GM23338 (cell line): ENCODE data around the gene SYNGR3. TPM values are rescaled to one million over a fixed set of nuclear protein-coding genes. Genes with fewer than 3 reads are reported as not detected.

Experiments
- ATAC-seq: fragments of 200-7000 bp; cut with Tn5 transposase; 3 replicates; pipeline ENCODE4 v1.9.1; 2020
- DNase-seq: peaks from one replicate; pipeline ENCODE4 v3.0.0-alpha.2; 2015; ENCODE audit warnings: low spot score
- H2AFZ ChIP-seq: fragments of 200-600 bp; sonication (generic); 2 replicates; pipeline ENCODE4 v1.8.0; 2016; ENCODE audit warnings: antibody characterized with exemption, mild to moderate bottlenecking, moderate library complexity
- H3F3A ChIP-seq: fragments of 200-600 bp; sonication (generic); replicated peaks from 2 replicates; pipeline ENCODE4 v1.8.0; 2017; ENCODE audit warnings: antibody characterized with exemption, mixed run types, low read depth
- H3K27ac ChIP-seq: fragments of 200-600 bp; sonication (generic); 2 replicates; pipeline ENCODE4 v1.6.1; 2016; ENCODE audit warnings: low read depth
- H3K27me3 ChIP-seq: fragments of 200-600 bp; sonication (generic); 2 replicates; pipeline ENCODE4 v1.8.0; 2016; ENCODE audit warnings: mild to moderate bottlenecking, mixed run types, moderate library complexity; ENCODE audit not compliant: insufficient read depth
- H3K36me3 ChIP-seq: fragments of 200-600 bp; sonication (generic); 2 replicates; pipeline ENCODE4 v1.8.0; 2016; ENCODE audit warnings: mild to moderate bottlenecking; ENCODE audit not compliant: insufficient read depth
- H3K4me1 ChIP-seq: fragments of 200-600 bp; sonication (generic); 2 replicates; pipeline ENCODE4 v1.8.0; 2016; ENCODE audit warnings: mild to moderate bottlenecking, moderate library complexity; ENCODE audit not compliant: insufficient read depth
- H3K4me2 ChIP-seq: fragments of 200-600 bp; sonication (generic); 2 replicates; pipeline ENCODE4 v1.7.1; 2017; ENCODE audit warnings: mixed run types
- H3K4me3 ChIP-seq: fragments of 200-600 bp; sonication (generic); 2 replicates; pipeline ENCODE4 v1.6.1; 2016; ENCODE audit warnings: mixed run types
- H3K79me2 ChIP-seq: fragments of 200-600 bp; sonication (generic); replicated peaks from 2 replicates; pipeline ENCODE4 v1.8.0; 2017; ENCODE audit warnings: mild to moderate bottlenecking; ENCODE audit not compliant: insufficient read depth
- H3K9me2 ChIP-seq: fragments of 200-600 bp; sonication (generic); 2 replicates; pipeline ENCODE4 v1.8.0; 2017; ENCODE audit not compliant: insufficient read depth
- H4K20me1 ChIP-seq: fragments of 200-600 bp; sonication (generic); replicated peaks from 2 replicates; pipeline ENCODE4 v1.8.0; 2017; ENCODE audit warnings: mild to moderate bottlenecking; ENCODE audit not compliant: insufficient read depth
- H3K27ac Mint-ChIP-seq: 2 replicates; pipeline ENCODE4 v1.8.0; 2020; ENCODE audit warnings: inconsistent platforms, mild to moderate bottlenecking, moderate library complexity, mixed read lengths
- H3K27me3 Mint-ChIP-seq: 3 replicates; pipeline ENCODE4 v1.8.0; 2022; ENCODE audit warnings: low read depth, mild to moderate bottlenecking, moderate library complexity, mixed read lengths, inconsistent platforms; ENCODE audit not compliant: insufficient read depth, poor library complexity
- H3K36me3 Mint-ChIP-seq: 3 replicates; pipeline ENCODE4 v1.8.0; 2021; ENCODE audit warnings: low read depth, mild to moderate bottlenecking, inconsistent platforms, moderate library complexity, mixed read lengths
- H3K4me1 Mint-ChIP-seq: 3 replicates; pipeline ENCODE4 v1.8.0; 2020; ENCODE audit warnings: mild to moderate bottlenecking, inconsistent platforms, mixed read lengths
- H3K4me3 Mint-ChIP-seq: 3 replicates; pipeline ENCODE4 v1.8.0; 2021; ENCODE audit warnings: moderate library complexity, mild to moderate bottlenecking, inconsistent platforms, mixed read lengths
- H3K9me3 Mint-ChIP-seq: 3 replicates; pipeline ENCODE4 v1.8.0; 2020; ENCODE audit warnings: moderate library complexity, mild to moderate bottlenecking, inconsistent platforms, mixed read lengths
- CREB1 ChIP-seq: fragments of 250-450 bp; sonication (Bioruptor Pico); IDR thresholded peaks from 2 replicates; pipeline ENCODE4 v1.5.0; 2020; ENCODE audit warnings: low read depth, mild to moderate bottlenecking, moderate library complexity
- ETS1 ChIP-seq: IDR thresholded peaks from 2 replicates; pipeline ENCODE4 v1.6.1; 2016; ENCODE audit warnings: antibody characterized with exemption
- EZH2 ChIP-seq: fragments of 200-600 bp; sonication (generic); IDR thresholded peaks from one replicate; pipeline ENCODE4 v1.8.0; 2017; ENCODE audit warnings: antibody characterized with exemption, mild to moderate bottlenecking, low read depth; ENCODE audit not compliant: unreplicated experiment
- EZH2phosphoT487 ChIP-seq: fragments of 200-600 bp; sonication (generic); IDR thresholded peaks from one replicate; pipeline ENCODE4 v1.8.1; 2018; ENCODE audit warnings: antibody characterized with exemption; ENCODE audit not compliant: unreplicated experiment
- JUNB ChIP-seq: IDR thresholded peaks from one replicate; pipeline ENCODE4 v1.6.1; 2016; ENCODE audit warnings: antibody characterized with exemption; ENCODE audit not compliant: unreplicated experiment
- NANOG ChIP-seq: IDR thresholded peaks from 2 replicates; pipeline ENCODE4 v1.6.1; 2016; ENCODE audit warnings: antibody characterized with exemption, borderline replicate concordance
- POLR2AphosphoS5 ChIP-seq: IDR thresholded peaks from 2 replicates; pipeline ENCODE4 v1.6.1; 2016; ENCODE audit warnings: antibody characterized with exemption, low read depth
- REST ChIP-seq: IDR thresholded peaks from one replicate; pipeline ENCODE4 v1.6.1; 2018; ENCODE audit warnings: antibody characterized with exemption; ENCODE audit not compliant: unreplicated experiment
- STAT1 ChIP-seq: IDR thresholded peaks from one replicate; pipeline ENCODE4 v1.6.1; 2016; ENCODE audit warnings: antibody characterized with exemption; ENCODE audit not compliant: unreplicated experiment
- ZNF114 ChIP-seq: fragments of 250-450 bp; sonication (Bioruptor Pico); IDR thresholded peaks from 2 replicates; pipeline ENCODE4 v1.5.0; 2020; ENCODE audit warnings: mild to moderate bottlenecking, moderate library complexity
- ZNF331 ChIP-seq: fragments of 250-450 bp; sonication (Bioruptor Pico); IDR thresholded peaks from 2 replicates; pipeline ENCODE4 v1.5.0; 2020; ENCODE audit warnings: low read depth, mild to moderate bottlenecking, moderate library complexity
- polyA plus RNA-seq: library from polyadenylated mRNA; unstranded; fragments of >200 nt; fragmentation: Nextera tagmentation; extraction: Ambion mirVana; gene quantifications from 2 replicates; pipeline ENCODE4 v1.2.1, GENCODE V29; 2016
- total RNA-seq: library from RNA; depleted of rRNA; stranded (reverse); fragments of >200 nt; shearing (Covaris generic); gene quantifications from 2 replicates; pipeline ENCODE4 v1.2.3, GENCODE V29; 2014
- TF ChIP-seq, protein P1 (sequence below): fragments of 250-450 bp; sonication (Bioruptor Pico); IDR thresholded peaks from 2 replicates; pipeline ENCODE4 v1.5.0; 2020; ENCODE audit warnings: mild to moderate bottlenecking, moderate library complexity
- TF ChIP-seq, protein P2 (sequence below), 2 experiments: fragments of 200-600 bp in 1 of 2; sonication (generic) in 1 of 2; conservative IDR thresholded peaks; 2 replicates each; pipeline versions ENCODE4 v1.5.1 to v1.6.1; 2016 to 2017; ENCODE audit warnings: antibody characterized with exemption in 2 of 2, low read depth in 2 of 2, mild to moderate bottlenecking in 2 of 2, moderate library complexity in 1 of 2

SYNGR3 gene
- total and polyA plus RNA-seq, 2 experiments from 2014 or later = 45.4 to 77.7 TPM

- DNase-seq = no peak
- Histone ChIP-seq H3K4me3 (no peak overlapping the region), H3K36me3 (no peaks in the 10 kb centered on the region), H3K4me1 (no peaks in the 10 kb centered on the region), H3K79me2 (no peaks in the 10 kb centered on the region), H4K20me1 (no peaks in the 10 kb centered on the region), H3K27me3 (peaks cover 27% of the 10 kb centered on the region), H2AFZ (no peak overlapping the region), H3F3A (no peaks in the 10 kb centered on the region), H3K9me2 (no peaks in the 10 kb centered on the region), H3K4me2 (no peak overlapping the region), H3K27ac (no peak overlapping the region)
- 0 out of 3 replicates have a peak, but pooled peaks cover 3% of the 10 kb centered on the region for H3K4me1 Mint-ChIP-seq
- TF ChIP-seq REST = no peak
- no peak for TF ChIP-seq ZNF114 (CRISPR knock-in tag)
- no peak for TF ChIP-seq STAT1
- TF ChIP-seq ZNF331 (CRISPR knock-in tag) = no peak
- TF ChIP-seq ETS1 = no peak
- TF ChIP-seq, protein P1, sequence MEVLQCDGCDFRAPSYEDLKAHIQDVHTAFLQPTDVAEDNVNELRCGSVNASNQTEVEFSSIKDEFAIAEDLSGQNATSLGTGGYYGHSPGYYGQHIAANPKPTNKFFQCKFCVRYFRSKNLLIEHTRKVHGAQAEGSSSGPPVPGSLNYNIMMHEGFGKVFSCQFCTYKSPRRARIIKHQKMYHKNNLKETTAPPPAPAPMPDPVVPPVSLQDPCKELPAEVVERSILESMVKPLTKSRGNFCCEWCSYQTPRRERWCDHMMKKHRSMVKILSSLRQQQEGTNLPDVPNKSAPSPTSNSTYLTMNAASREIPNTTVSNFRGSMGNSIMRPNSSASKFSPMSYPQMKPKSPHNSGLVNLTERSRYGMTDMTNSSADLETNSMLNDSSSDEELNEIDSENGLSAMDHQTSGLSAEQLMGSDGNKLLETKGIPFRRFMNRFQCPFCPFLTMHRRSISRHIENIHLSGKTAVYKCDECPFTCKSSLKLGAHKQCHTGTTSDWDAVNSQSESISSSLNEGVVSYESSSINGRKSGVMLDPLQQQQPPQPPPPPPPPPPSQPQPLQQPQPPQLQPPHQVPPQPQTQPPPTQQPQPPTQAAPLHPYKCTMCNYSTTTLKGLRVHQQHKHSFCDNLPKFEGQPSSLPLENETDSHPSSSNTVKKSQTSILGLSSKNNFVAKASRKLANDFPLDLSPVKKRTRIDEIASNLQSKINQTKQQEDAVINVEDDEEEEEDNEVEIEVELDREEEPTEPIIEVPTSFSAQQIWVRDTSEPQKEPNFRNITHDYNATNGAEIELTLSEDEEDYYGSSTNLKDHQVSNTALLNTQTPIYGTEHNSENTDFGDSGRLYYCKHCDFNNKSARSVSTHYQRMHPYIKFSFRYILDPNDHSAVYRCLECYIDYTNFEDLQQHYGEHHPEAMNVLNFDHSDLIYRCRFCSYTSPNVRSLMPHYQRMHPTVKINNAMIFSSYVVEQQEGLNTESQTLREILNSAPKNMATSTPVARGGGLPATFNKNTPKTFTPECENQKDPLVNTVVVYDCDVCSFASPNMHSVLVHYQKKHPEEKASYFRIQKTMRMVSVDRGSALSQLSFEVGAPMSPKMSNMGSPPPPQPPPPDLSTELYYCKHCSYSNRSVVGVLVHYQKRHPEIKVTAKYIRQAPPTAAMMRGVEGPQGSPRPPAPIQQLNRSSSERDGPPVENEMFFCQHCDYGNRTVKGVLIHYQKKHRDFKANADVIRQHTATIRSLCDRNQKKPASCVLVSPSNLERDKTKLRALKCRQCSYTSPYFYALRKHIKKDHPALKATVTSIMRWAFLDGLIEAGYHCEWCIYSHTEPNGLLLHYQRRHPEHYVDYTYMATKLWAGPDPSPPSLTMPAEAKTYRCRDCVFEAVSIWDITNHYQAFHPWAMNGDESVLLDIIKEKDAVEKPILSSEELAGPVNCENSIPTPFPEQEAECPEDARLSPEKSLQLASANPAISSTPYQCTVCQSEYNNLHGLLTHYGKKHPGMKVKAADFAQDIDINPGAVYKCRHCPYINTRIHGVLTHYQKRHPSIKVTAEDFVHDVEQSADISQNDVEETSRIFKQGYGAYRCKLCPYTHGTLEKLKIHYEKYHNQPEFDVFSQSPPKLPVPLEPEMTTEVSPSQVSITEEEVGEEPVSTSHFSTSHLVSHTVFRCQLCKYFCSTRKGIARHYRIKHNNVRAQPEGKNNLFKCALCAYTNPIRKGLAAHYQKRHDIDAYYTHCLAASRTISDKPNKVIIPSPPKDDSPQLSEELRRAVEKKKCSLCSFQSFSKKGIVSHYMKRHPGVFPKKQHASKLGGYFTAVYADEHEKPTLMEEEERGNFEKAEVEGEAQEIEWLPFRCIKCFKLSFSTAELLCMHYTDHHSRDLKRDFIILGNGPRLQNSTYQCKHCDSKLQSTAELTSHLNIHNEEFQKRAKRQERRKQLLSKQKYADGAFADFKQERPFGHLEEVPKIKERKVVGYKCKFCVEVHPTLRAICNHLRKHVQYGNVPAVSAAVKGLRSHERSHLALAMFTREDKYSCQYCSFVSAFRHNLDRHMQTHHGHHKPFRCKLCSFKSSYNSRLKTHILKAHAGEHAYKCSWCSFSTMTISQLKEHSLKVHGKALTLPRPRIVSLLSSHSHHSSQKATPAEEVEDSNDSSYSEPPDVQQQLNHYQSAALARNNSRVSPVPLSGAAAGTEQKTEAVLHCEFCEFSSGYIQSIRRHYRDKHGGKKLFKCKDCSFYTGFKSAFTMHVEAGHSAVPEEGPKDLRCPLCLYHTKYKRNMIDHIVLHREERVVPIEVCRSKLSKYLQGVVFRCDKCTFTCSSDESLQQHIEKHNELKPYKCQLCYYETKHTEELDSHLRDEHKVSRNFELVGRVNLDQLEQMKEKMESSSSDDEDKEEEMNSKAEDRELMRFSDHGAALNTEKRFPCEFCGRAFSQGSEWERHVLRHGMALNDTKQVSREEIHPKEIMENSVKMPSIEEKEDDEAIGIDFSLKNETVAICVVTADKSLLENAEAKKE (CRISPR knock-in tag) = no peak
- no peak for TF ChIP-seq EZH2
- no peak for TF ChIP-seq EZH2phosphoT487
- TF ChIP-seq CREB1 = no peak
- no peak for TF ChIP-seq JUNB
- TF ChIP-seq, protein P2, sequence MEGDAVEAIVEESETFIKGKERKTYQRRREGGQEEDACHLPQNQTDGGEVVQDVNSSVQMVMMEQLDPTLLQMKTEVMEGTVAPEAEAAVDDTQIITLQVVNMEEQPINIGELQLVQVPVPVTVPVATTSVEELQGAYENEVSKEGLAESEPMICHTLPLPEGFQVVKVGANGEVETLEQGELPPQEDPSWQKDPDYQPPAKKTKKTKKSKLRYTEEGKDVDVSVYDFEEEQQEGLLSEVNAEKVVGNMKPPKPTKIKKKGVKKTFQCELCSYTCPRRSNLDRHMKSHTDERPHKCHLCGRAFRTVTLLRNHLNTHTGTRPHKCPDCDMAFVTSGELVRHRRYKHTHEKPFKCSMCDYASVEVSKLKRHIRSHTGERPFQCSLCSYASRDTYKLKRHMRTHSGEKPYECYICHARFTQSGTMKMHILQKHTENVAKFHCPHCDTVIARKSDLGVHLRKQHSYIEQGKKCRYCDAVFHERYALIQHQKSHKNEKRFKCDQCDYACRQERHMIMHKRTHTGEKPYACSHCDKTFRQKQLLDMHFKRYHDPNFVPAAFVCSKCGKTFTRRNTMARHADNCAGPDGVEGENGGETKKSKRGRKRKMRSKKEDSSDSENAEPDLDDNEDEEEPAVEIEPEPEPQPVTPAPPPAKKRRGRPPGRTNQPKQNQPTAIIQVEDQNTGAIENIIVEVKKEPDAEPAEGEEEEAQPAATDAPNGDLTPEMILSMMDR (conservative IDR thresholded peaks at IDR 0.05; ENCODE audit: low read depth in 2 of 2) = no peak
- TF ChIP-seq POLR2AphosphoS5 = no peak
- TF ChIP-seq NANOG = no peak
- H3K27me3 Mint-ChIP-seq = peaks cover 11% of the 10 kb centered on the region
- ATAC-seq = no peak
- no peaks in the 10 kb centered on the region for H3K9me3 Mint-ChIP-seq
- H3K4me3 Mint-ChIP-seq = no peak overlapping the region
- no peaks in the 10 kb centered on the region for H3K36me3 Mint-ChIP-seq
- H3K27ac Mint-ChIP-seq = no peak overlapping the region
These were observed 40.3 kb downstream of the SYNGR3 start for GRCh38 chr16:2030036-2030435.
